ENCODE measurements around the gene SVOPL. TPM values are rescaled to one million over a fixed set of nuclear protein-coding genes. Genes with fewer than 3 reads are reported as not detected.

The SVOPL gene
- total and polyA plus RNA-seq, 10 of the 15 experiments (the other 5 are each of a cell fraction or from before 2014, with no cell fraction given): 0.15 TPM; not detected in 9

GRCh38 chr7:138575897-138576428 lies 125.2 kb downstream of the SVOPL start:
- RAD21 ChIA-PET (ENCODE audit: unreplicated experiment): no interaction called here
- intact Hi-C loops (cut with micrococcal nuclease; ENCODE audit: unreplicated experiment): no loop called here
- H4K20me1 ChIP-seq (ENCODE audit: control insufficient read depth, insufficient read depth): no peaks in the 10 kb centered on the region
- no peak for DNase-seq (ENCODE audit: low read depth, low spot score)
- no peak overlapping the region for H3K27ac ChIP-seq (ENCODE audit: control insufficient read depth, insufficient read depth)
- 97% methylated on average over 5 of the region's 5 CpGs for WGBS (ENCODE audit: insufficient coverage, insufficient replicate concordance, low lambda C conversion rate, missing lambda C conversion rate)
- POLR2A ChIA-PET: no interaction called here
- no TSS peak for BruUV-seq (replicated peaks)
- H3K36me3 ChIP-seq (ENCODE audit: control insufficient read depth in 2 of 2, insufficient read depth in 2 of 2, low read length in 1 of 2): peaks cover 3 to 12% of the 10 kb centered on the region in 2 experiments; a peak in 3 of 4 replicates
- in situ Hi-C loops (cut with MboI): no loop called here
- H3K4me2 ChIP-seq (ENCODE audit: control insufficient read depth, insufficient read depth): no peak overlapping the region
- no peak overlapping the region for H2AFZ ChIP-seq (ENCODE audit: control insufficient read depth, low read depth, low read length)
- no peaks in the 10 kb centered on the region for H3K9me3 ChIP-seq (replicated peaks; ENCODE audit: control insufficient read depth, insufficient read depth, low read length)
- TF ChIP-seq BHLHE40 (IDR thresholded peaks at IDR 0.05; ENCODE audit: borderline replicate concordance in 1 of 2, low read depth in 2 of 2, low read length in 1 of 2): no peak
- no peak for TF ChIP-seq MAX (IDR thresholded peaks at IDR 0.05; ENCODE audit: low read depth, low read length)
- TF ChIP-seq BRCA1 (IDR thresholded peaks at IDR 0.05; ENCODE audit: low read depth, low read length): no peak
- TF ChIP-seq SIX5 (IDR thresholded peaks at IDR 0.05; ENCODE audit: low read depth, low read length, severe bottlenecking): no peak
- no peak for TF ChIP-seq HDGF (IDR thresholded peaks at IDR 0.05)
- no peak for TF ChIP-seq CTCF (IDR thresholded peaks at IDR 0.05 in 2 of 3, conservative IDR thresholded peaks at IDR 0.05 in 1 of 3; ENCODE audit: control insufficient read depth in 2 of 3, extremely low read depth in 1 of 3, insufficient read depth in 1 of 3, low read depth in 3 of 3, low read length in 3 of 3)
- no peak for TF ChIP-seq IRF4 (IDR thresholded peaks at IDR 0.05; ENCODE audit: low read depth, low read length)
- no peak for TF ChIP-seq SMC3 (IDR thresholded peaks at IDR 0.05; ENCODE audit: borderline replicate concordance, low read length)
- TF ChIP-seq FOXM1 (IDR thresholded peaks at IDR 0.05; ENCODE audit: low read depth, low read length): no peak
- no peak for TF ChIP-seq MEF2A (IDR thresholded peaks at IDR 0.05; ENCODE audit: insufficient read depth, low read depth, low read length)
- TF ChIP-seq USF2 (IDR thresholded peaks at IDR 0.05; ENCODE audit: borderline replicate concordance, low read depth, low read length): no peak
- no peak for TF ChIP-seq KAT2A (conservative IDR thresholded peaks at IDR 0.05; ENCODE audit: control insufficient read depth, low read depth, low read length)
- TF ChIP-seq LARP7 (IDR thresholded peaks at IDR 0.05): no peak
- CTCF ChIA-PET: no interaction called here
- no peaks in the 10 kb centered on the region for H3K79me2 ChIP-seq (ENCODE audit: control insufficient read depth, insufficient read depth, low read length)
- H3K27me3 ChIP-seq (replicated peaks in 1 of 2; ENCODE audit: control insufficient read depth in 2 of 2, insufficient read depth in 2 of 2, low read length in 1 of 2): no peaks in the 10 kb centered on the region
- SMC1A ChIA-PET (ENCODE audit: uncharacterized antibody, unreplicated experiment): no interaction called here
- no peak overlapping the region for H3K4me3 ChIP-seq
- no peak for FAIRE-seq
- H3K4me1 ChIP-seq (ENCODE audit: control insufficient read depth, insufficient read depth, low read length): no peaks in the 10 kb centered on the region
- H3K9ac ChIP-seq (ENCODE audit: control insufficient read depth, insufficient read depth, low read length): no peak overlapping the region
- no peak for ATAC-seq
